GM12878 (cell line): ENCODE data around the gene PARP8.
"Not testable (repeated sequence)": the region's sequence is repeated elsewhere in the genome, so short reads cannot be mapped to it uniquely, and the experiment has no call there.

Source experiments
- BHLHE40 ChIP-seq, 2 experiments: fragments of 450-650 bp in 1 of 2; IDR thresholded peaks; 2 replicates each; pipeline ENCODE4 v1.6.1; 2011 to 2017; ENCODE audit warnings: low read depth in 2 of 2, borderline replicate concordance in 1 of 2, improper control_type of control experiment in 1 of 2, low read length in 1 of 2, mild to moderate bottlenecking in 1 of 2
- CTCF ChIP-seq, 3 experiments: IDR thresholded peaks in 2 of 3; conservative IDR thresholded peaks in 1 of 3; 2 replicates each; pipeline ENCODE4 v1.5.1; 2011; ENCODE audit warnings: low read depth in 3 of 3, low read length in 3 of 3, mild to moderate bottlenecking in 3 of 3, control low read depth in 2 of 3, moderate library complexity in 2 of 3, inconsistent platforms in 1 of 3, mixed read lengths in 1 of 3; ENCODE audit not compliant: control insufficient read depth in 2 of 3, insufficient read depth in 1 of 3; ENCODE audit errors: extremely low read depth in 1 of 3
- POLR2A ChIP-seq: IDR thresholded peaks from 2 replicates; pipeline ENCODE4 v1.6.1; 2011; ENCODE audit warnings: low read depth, mild to moderate bottlenecking, low read length
- SMAD1 ChIP-seq: fragments of 450-650 bp; IDR thresholded peaks from 2 replicates; pipeline ENCODE4 v1.6.1; 2018; ENCODE audit warnings: mild to moderate bottlenecking, low read depth; ENCODE audit not compliant: partially characterized antibody
- TBL1XR1 ChIP-seq: IDR thresholded peaks from 2 replicates; pipeline ENCODE4 v1.6.1; 2012; ENCODE audit warnings: low read depth, low read length, improper control_type of control experiment

GRCh38 chr5:50668636-50669035, 2.2 kb downstream of the PARP8 start:
- not testable (repeated sequence) for TF ChIP-seq CTCF (IDR thresholded peaks at IDR 0.05 in 2 of 3, conservative IDR thresholded peaks at IDR 0.05 in 1 of 3; ENCODE audit: control insufficient read depth in 2 of 3, extremely low read depth in 1 of 3, insufficient read depth in 1 of 3, low read depth in 3 of 3, low read length in 3 of 3); BHLHE40 (IDR thresholded peaks at IDR 0.05; ENCODE audit: borderline replicate concordance in 1 of 2, low read depth in 2 of 2, low read length in 1 of 2); POLR2A; SMAD1; TBL1XR1
